Cerebellar cortex (tissue), 1 donor: Measurements from ENCODE around the gene LRRC14B.
"Not testable (repeated sequence)": the region's sequence is repeated elsewhere in the genome, so short reads cannot be mapped to it uniquely, and the experiment has no call there.

Experiments used
- DNase-seq: peaks from one replicate; pipeline ENCODE4 v3.0.0-alpha.2; 2015; ENCODE audit warnings: low spot score

Gene LRRC14B

GRCh38 chr5:241045-241669 is 49.9 kb downstream of the LRRC14B start:
- DNase-seq: peak; percentile 83

- DNase-seq: not testable (repeated sequence)
These were observed 52.5 kb downstream of the LRRC14B start for GRCh38 chr5:243683-244367.

GRCh38 chr5:245717-246116 is 54.4 kb downstream of the LRRC14B start:
- DNase-seq: not testable (repeated sequence)
